Spleen (tissue), 7 donors: ENCODE measurements around the gene PLXNB1.

Experiments used
- POLR2A ChIP-seq, 3 donors: fragments of 450-650 bp; IDR thresholded peaks; one replicate each; pipeline ENCODE4 v1.5.1; 2017; ENCODE audit warnings: antibody characterized with exemption in 3 of 3, mild to moderate bottlenecking in 1 of 3
- TF ChIP-seq, protein P1 (sequence below), 11 experiments: fragments of 200-600 bp in 7 of 11; fragments of 450-650 bp in 4 of 11; sonication (generic) in 4 of 11; IDR thresholded peaks in 8 of 11; conservative IDR thresholded peaks in 3 of 11; 1 replicate in 7 of 11; 2 replicates in 4 of 11; pipeline versions ENCODE4 v1.4.0 to v1.8.0; 2016 to 2021; ENCODE audit warnings: antibody characterized with exemption in 11 of 11, inconsistent platforms in 4 of 11, mild to moderate bottlenecking in 1 of 11
- donor health status: DM: no; HTN: no; CAD: no; lungs with moderate emphysema.
- donor health status: DM: no; HTN: no; CAD: no.
- donor health status: DM: no; HTN: no; CAD: no.

DNA sequence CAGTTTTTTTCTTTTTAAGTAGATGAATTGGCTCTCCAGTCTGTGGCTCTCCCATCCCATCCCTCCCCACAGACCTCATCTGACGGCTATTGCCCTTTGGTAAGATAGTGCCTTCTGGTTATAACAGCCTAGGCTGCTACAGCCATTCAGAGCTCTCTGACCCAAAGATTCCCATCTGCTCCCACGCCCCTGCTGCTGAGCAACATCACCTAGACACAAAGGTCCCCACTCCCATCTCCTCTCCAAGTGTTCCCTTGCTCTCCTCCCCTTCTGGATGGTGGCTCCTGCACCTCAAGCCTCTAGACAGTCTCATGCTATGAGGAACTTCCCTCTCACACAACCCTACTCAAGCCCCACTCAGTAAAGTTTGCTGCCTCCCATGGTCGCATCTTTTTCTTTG lies 34.2 kb downstream of the PLXNB1 start:
- no peak for TF ChIP-seq POLR2A (IDR thresholded peaks at IDR 0.05)
- TF ChIP-seq, protein P1, sequence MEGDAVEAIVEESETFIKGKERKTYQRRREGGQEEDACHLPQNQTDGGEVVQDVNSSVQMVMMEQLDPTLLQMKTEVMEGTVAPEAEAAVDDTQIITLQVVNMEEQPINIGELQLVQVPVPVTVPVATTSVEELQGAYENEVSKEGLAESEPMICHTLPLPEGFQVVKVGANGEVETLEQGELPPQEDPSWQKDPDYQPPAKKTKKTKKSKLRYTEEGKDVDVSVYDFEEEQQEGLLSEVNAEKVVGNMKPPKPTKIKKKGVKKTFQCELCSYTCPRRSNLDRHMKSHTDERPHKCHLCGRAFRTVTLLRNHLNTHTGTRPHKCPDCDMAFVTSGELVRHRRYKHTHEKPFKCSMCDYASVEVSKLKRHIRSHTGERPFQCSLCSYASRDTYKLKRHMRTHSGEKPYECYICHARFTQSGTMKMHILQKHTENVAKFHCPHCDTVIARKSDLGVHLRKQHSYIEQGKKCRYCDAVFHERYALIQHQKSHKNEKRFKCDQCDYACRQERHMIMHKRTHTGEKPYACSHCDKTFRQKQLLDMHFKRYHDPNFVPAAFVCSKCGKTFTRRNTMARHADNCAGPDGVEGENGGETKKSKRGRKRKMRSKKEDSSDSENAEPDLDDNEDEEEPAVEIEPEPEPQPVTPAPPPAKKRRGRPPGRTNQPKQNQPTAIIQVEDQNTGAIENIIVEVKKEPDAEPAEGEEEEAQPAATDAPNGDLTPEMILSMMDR (IDR thresholded peaks at IDR 0.05 in 8 of 11, conservative IDR thresholded peaks at IDR 0.05 in 3 of 11) = no peak
